Medulla oblongata (tissue), 1 donor: ENCODE results near the gene KLHL11.
A peak's percentile ranks its signal among the peaks of the same experiment; 100 is the strongest.
"Not testable (repeated sequence)": the region's sequence is repeated elsewhere in the genome, so short reads cannot be mapped to it uniquely, and the experiment has no call there.

ENCODE experiments used
- DNase-seq: peaks from one replicate; pipeline ENCODE4 v3.0.0-alpha.2; 2015; ENCODE audit errors: extremely low spot score

The KLHL11 gene

DNA sequence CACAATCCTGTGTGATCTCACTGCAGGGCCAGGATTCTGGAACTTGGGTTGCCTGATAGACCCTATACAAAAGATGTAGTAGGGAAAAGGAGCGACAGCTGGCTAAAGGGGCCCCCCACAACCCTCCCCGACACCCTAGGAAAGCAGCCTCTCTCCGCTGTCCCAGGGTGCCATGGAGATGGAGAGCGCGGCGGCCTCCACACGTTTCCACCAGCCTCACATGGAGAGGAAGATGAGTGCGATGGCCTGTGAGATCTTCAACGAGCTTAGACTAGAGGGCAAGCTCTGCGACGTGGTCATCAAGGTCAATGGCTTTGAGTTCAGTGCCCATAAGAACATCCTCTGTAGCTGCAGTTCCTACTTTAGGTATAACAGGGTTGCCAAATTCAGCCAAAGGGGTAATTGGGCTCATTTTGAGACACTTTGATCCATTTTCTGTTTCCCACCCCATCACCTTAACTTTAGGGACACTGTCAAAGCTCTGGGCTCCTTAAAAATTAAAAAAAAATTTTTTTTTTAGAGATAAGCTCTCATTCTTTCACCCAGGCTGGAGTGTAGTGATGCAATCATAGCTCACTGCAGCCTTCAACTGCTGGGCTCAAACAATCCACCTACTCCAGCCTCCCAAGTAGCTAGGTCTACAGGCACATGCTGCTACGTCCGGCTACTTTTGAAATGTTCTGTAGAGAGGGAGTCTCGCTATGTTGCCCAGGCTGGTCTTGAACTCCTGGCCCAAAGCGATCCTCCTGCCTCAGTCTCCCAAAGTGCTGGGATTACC lies 27.3 kb downstream of the KLHL11 start, which contains the start of gene KLHL10:
Gene KLHL10, plus strand, starts transcription at position 65 of the 778 bp plus-strand sequence. Its CDS starts 108 bp downstream, at position 173.
- DNase-seq, result no peak

DNA sequence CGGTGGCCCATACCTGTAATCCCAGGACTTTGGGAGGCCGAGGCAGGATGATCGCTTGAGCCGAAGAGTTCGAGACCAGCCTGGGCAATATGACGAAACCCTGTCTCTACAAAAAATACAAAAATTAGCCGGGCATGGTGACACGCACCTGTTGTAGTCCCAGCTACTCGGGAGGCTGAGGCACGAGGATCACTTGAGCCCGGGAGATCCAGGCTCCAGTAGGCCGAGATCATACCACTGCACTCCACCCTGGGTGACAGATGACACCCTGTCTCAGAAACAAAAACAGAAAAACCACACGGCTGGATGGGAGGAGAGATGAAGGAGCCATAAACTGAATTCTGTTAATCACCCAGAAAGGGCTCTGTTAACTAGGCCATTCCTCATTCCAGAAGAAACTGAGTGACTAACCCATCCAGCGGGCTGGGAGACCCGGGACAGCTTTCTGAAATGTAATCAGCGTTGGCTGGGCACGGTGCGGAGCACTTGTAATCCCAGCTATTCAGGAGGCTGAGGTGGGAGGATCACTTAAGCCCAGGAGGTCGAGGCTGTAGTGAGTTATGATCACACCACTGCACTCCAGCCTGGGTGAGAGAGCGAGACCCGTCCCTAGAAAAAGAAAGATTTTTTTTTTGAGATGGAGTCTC lies 28.6 kb downstream of the KLHL11 start:
- no peak for DNase-seq

- DNase-seq, result peak; percentile 56
Measured at GRCh38 chr17:41835800-41836549, 29.2 kb downstream of the KLHL11 start, which contains the start of gene NT5C3B. TSS of gene NT5C3B (minus strand) at chr17:41836232. CDS start at chr17:41836193, 39 bp downstream.

DNA sequence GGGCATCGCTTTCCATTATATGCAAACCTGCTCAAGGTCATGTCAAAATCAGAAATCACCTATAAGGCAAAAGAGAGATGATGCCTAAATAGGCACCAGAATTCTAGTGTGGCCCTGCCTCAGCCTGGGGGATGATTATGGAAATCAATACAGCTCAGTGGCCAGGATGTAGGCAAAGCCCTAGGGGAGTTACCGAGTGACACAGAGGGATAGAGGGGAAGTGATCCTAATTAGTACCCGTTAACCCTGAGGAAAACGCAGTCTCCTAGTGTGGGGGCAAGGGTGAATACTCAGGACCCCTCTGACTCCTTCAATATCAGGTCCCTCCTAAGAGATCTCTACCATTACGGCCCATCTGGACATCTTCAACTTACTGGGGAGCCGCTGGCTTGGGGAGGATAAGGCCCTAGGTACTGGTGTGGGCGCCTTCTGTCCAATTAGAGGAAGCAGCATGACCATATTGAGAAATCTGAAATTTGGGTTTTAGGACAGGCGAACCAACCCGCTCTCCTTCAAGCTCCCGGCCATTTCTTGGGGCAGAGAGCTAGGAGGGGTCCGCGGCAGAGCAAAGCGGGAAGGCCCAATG lies 29.9 kb downstream of the KLHL11 start:
- DNase-seq, result no peak

DNA sequence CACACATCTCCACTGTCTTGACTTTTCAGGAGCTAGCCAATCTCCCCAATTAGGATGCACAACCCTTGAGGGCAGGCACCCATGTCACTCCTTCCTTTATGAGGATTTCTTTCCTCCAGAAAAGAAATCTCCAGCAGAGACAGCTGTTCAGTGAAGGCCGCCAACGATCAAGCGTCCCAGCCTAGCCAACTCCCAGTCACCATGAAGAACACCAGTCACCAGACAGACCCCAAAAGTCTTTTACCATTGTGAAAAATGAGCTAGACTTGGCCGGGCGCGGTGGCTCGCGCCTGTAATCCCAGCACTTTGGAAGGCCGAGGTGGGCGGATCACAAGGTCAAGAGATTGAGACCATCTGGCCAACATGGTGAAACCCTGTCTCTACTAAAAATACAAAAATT lies 35.3 kb downstream of the KLHL11 start:
- DNase-seq, result not testable (repeated sequence)

DNA sequence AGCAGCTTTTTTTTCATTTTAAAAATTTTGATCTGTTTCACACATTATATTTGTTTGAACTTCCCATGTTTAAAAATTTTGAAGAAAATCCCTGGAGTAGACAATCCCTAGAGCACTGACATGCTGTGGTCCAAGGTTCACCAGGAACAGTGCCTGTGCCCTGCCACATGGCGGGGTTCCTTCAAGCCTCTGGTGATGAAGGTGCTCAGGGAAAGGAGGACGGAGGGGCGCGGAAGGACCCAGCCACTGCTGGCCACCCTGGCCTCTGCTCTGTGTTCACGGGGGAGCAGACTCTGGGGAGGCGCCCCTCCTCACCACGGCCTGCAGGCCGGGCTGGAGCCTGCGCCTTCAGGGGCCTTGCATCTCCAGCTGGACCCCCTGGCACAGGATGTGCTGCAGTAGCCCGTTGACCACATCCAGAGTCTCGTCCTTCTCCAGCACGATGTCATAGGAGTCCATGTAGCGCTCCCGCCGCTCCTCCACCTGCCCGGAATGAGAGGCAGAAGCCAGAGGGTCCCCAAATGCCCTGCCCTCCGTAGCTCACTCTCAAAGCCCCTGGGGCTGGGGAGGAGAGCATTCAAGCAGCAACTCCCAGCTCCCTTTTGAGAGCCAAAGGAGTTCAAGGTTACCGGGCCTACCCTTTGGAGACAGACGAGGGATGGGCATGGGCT lies 39.9 kb downstream of the KLHL11 start:
- DNase-seq, result no peak

GRCh38 chr17:41824086-41824485 lies 41.1 kb downstream of the KLHL11 start:
- no peak for DNase-seq

- DNase-seq, result no peak
Measured at GRCh38 chr17:41823580-41823979, 41.6 kb downstream of the KLHL11 start.

DNA sequence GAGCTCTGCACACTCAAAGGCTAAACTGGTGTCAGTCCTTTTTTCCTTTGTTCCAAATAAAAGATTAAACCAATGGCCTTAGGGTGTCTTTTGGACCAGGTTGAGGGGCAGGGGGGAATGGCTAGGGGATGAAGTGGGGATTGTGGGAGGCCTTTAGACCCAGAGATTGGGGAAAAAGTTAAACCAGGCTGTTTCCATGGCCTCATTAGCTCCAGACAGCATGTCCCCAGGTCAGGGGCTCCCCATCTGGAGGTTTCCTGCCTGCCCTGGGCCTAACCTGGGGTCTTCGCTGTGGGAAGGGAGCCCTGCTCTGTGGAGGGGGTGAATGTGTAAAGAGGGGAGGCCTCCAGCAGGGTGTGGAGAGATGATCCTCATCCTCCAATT lies 42.1 kb downstream of the KLHL11 start:
- no peak for DNase-seq

GRCh38 chr17:41822216-41823140 lies 42.7 kb downstream of the KLHL11 start:
- DNase-seq, result no peak

DNA sequence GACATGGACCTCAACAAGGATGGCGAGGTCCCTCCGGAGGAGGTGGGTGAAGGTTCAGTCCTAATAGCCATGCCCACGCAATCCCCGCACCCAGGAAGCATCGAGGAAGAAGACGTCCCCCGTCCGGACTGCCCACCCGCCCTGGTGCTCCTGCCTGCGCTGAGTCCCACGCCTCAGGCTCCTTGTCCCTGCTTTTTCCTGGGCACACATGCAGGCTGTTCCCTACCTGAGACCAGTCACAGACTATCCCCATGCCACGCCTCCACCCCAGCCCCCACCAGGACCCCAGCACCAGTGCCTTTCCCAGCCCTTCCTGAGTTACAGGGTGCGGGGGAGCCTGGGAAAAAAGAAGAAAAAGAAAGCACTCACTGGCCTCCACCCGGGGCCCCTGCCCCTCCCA lies 43.4 kb downstream of the KLHL11 start:
- no peak for DNase-seq

DNA sequence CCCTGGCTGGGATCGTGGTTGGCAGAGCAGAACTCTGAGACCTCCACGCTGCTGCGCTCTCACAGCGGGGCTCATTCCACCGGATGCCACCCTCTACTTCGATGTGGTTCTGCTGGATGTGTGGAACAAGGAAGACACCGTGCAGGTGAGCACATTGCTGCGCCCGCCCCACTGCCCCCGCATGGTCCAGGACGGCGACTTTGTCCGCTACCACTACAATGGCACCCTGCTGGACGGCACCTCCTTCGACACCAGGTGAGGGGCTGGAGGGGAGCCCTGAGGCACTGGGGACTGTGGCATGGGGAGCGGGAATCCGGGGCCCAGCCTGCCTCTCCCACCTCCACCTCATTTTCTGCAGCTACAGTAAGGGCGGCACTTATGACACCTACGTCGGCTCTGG lies 47.2 kb downstream of the KLHL11 start:
- DNase-seq, result no peak

GRCh38 chr17:41816637-41817320 lies 48.4 kb downstream of the KLHL11 start:
- DNase-seq, result no peak

- DNase-seq, result no peak
Measured at GRCh38 chr17:41814195-41814594, 51.0 kb downstream of the KLHL11 start.

DNA sequence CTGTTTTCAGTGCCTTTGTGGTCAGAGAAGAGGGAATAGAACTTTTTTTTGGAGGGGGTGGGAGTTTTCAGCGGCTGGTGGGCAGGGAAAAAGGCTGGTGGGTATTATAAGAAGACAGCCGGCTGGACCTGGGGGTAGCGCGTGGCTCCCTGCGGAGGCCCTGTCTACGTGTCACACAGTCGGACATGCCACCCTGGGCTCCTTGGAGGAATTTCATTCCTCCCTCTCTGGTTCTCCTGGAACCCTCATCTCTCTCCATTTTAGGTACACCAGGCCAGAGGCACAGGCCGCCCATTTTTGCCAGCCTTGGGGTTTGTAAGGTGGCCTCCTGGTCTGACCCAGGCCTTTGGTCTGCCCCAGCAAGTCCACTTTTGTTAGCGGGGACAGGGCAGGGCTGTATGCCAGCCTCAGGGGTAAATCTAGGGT lies 51.5 kb downstream of the KLHL11 start:
- no peak for DNase-seq

DNA sequence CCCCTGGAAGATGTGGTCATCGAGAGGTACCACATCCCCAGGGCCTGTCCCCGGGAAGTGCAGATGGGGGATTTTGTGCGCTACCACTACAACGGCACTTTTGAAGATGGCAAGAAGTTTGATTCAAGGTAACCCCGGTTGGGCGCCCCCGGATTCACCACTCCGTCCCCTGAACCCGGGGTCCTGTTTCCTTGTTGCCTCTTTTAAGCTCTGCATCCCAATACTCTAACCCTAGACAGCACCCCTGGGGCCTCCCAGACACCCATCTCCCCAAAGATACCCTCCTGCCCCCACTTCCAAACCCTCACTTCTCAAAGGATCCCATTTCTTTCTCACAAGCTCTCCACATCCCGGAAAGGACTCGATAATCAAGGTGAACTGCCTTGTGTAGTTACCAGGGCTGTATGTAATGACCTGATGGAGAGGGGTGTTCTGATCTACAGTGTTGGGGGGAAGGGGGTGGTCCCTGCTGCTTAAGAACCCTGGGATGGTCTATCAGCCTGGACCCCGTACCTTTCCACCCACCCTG lies 52.0 kb downstream of the KLHL11 start:
- no peak for DNase-seq

- DNase-seq, result peak; percentile 57
Measured at GRCh38 chr17:41812381-41813151, 52.7 kb downstream of the KLHL11 start, which contains the start of gene FKBP10. TSS of gene FKBP10 (plus strand) at chr17:41813004. CDS start at chr17:41813035, 31 bp downstream.

GRCh38 chr17:41811549-41812380 lies 53.5 kb downstream of the KLHL11 start, which contains the start of gene P3H4:
TSS of gene P3H4 (minus strand) at chr17:41811949. CDS start at chr17:41811915, 34 bp downstream.
- peak; percentile 67 for DNase-seq
